IMR-90 (cell line): ENCODE results near the gene PCIF1. TPM values are rescaled to one million over a fixed set of nuclear protein-coding genes. Genes with fewer than 3 reads are reported as not detected.
A peak's percentile ranks its signal among the peaks of the same experiment; 100 is the strongest.

ENCODE experiments used
- ATAC-seq: fragments of 200-7000 bp; cut with Tn5 transposase; 2 replicates; pipeline ENCODE4 v1.9.1; 2020; ENCODE audit warnings: low read depth, mild to moderate bottlenecking, moderate library complexity
- BruUV-seq: library from RNA; stranded (reverse); fragments of 400-500 nt; replicated peaks from 2 replicates; lab custom pipeline; 2021; lab: Mats Ljungman, UMichigan
- CTCF ChIA-PET: fragments of 300-600 bp; formaldehyde crosslinking; extraction: SDS; loops from one replicate; lab custom pipeline; 2021; ENCODE audit warnings: antibody characterized with exemption; lab: Yijun Ruan, JAX
- POLR2A ChIA-PET: fragments of 300-600 bp; sonication (Branson Sonifier 250); formaldehyde crosslinking; loops from one replicate; lab custom pipeline; 2022; ENCODE audit warnings: antibody characterized with exemption; ENCODE audit not compliant: unreplicated experiment; lab: Charles Lee
- DNase-seq: peaks from one replicate; pipeline ENCODE4 v3.0.0; 2013
- H2AFZ ChIP-seq: replicated peaks from 2 replicates; pipeline ENCODE3; 2013; ENCODE audit warnings: low read length, mild to moderate bottlenecking; ENCODE audit not compliant: poor library complexity
- H2AK5ac ChIP-seq: 2 replicates; pipeline ENCODE4 v1.6.1; 2013; ENCODE audit warnings: low read depth, low read length, inconsistent platforms
- H2AK9ac ChIP-seq: replicated peaks from 2 replicates; pipeline ENCODE3; 2013; ENCODE audit warnings: mild to moderate bottlenecking, low read depth, low read length, moderate library complexity; ENCODE audit not compliant: poor library complexity
- H2BK120ac ChIP-seq: 2 replicates; pipeline ENCODE4 v1.6.1; 2013; ENCODE audit warnings: low read depth, low read length, inconsistent platforms
- H2BK15ac ChIP-seq: 3 replicates; pipeline ENCODE4 v1.6.1; 2013; ENCODE audit warnings: low read depth, low read length, inconsistent platforms
- H2BK20ac ChIP-seq: 2 replicates; pipeline ENCODE4 v1.6.1; 2013; ENCODE audit warnings: low read depth, mild to moderate bottlenecking, inconsistent platforms, low read length, moderate library complexity
- H2BK5ac ChIP-seq: 2 replicates; pipeline ENCODE4 v1.6.1; 2013; ENCODE audit warnings: mild to moderate bottlenecking, low read depth, low read length, inconsistent platforms; ENCODE audit not compliant: poor library complexity, severe bottlenecking
- H3K14ac ChIP-seq: replicated peaks from 2 replicates; pipeline ENCODE4 v1.6.1; 2013; ENCODE audit warnings: low read depth, low read length, inconsistent platforms
- H3K18ac ChIP-seq: 2 replicates; pipeline ENCODE4 v1.6.1; 2013; ENCODE audit warnings: low read depth, low read length, control low read depth
- H3K23ac ChIP-seq: 2 replicates; pipeline ENCODE4 v1.6.1; 2013; ENCODE audit warnings: low read depth, low read length, inconsistent platforms
- H3K27ac ChIP-seq: 2 replicates; pipeline ENCODE4 v1.5.1; 2013; ENCODE audit warnings: mild to moderate bottlenecking, control low read depth, low read length; ENCODE audit not compliant: insufficient read depth
- H3K27me3 ChIP-seq: 2 replicates; pipeline ENCODE4 v1.6.1; 2013; ENCODE audit warnings: low read length; ENCODE audit not compliant: control insufficient read depth, insufficient read depth
- H3K36me3 ChIP-seq: 2 replicates; pipeline ENCODE4 v1.6.1; 2013; ENCODE audit warnings: low read length, mixed read lengths; ENCODE audit not compliant: control insufficient read depth, insufficient read depth
- H3K4ac ChIP-seq: 2 replicates; pipeline ENCODE4 v1.6.1; 2013; ENCODE audit warnings: low read depth, low read length, inconsistent platforms
- H3K4me1 ChIP-seq: 2 replicates; pipeline ENCODE4 v1.6.1; 2013; ENCODE audit warnings: low read length, mixed read lengths; ENCODE audit not compliant: control insufficient read depth, insufficient read depth
- H3K4me2 ChIP-seq: 2 replicates; pipeline ENCODE4 v1.6.1; 2013; ENCODE audit warnings: low read depth, mild to moderate bottlenecking, control low read depth, low read length, moderate library complexity
- H3K4me3 ChIP-seq: 2 replicates; pipeline ENCODE4 v1.5.1; 2013; ENCODE audit warnings: low read depth, mild to moderate bottlenecking, control low read depth, low read length, moderate library complexity; ENCODE audit not compliant: insufficient read depth
- H3K56ac ChIP-seq: 2 replicates; pipeline ENCODE4 v1.6.1; 2013; ENCODE audit warnings: low read length, inconsistent platforms; ENCODE audit not compliant: insufficient read depth; ENCODE audit errors: extremely low read depth
- H3K79me1 ChIP-seq, 2 experiments: 2 replicates each; pipeline ENCODE4 v1.6.1; 2013; ENCODE audit warnings: low read length in 2 of 2, inconsistent platforms in 1 of 2, low read depth in 1 of 2
- H3K9ac ChIP-seq: 2 replicates; pipeline ENCODE4 v1.6.1; 2013; ENCODE audit warnings: low read depth, low read length, control low read depth
- H3K9me1 ChIP-seq: 2 replicates; pipeline ENCODE4 v1.6.1; 2013; ENCODE audit warnings: low read length, inconsistent platforms; ENCODE audit not compliant: insufficient read depth
- H3K9me3 ChIP-seq: 2 replicates; pipeline ENCODE4 v1.6.1; 2013; ENCODE audit warnings: low read length; ENCODE audit not compliant: control insufficient read depth, insufficient read depth
- H4K20me1 ChIP-seq: 2 replicates; pipeline ENCODE4 v1.6.1; 2013; ENCODE audit warnings: low read length, inconsistent platforms; ENCODE audit not compliant: insufficient read depth
- H4K5ac ChIP-seq: 2 replicates; pipeline ENCODE4 v1.6.1; 2013; ENCODE audit warnings: mild to moderate bottlenecking, low read depth, low read length, control low read depth
- H4K8ac ChIP-seq, 2 experiments: 2 replicates each; pipeline ENCODE4 v1.6.1; 2013; ENCODE audit warnings: low read depth in 2 of 2, low read length in 2 of 2, control low read depth in 1 of 2, inconsistent platforms in 1 of 2
- H4K91ac ChIP-seq: 2 replicates; pipeline ENCODE4 v1.6.1; 2013; ENCODE audit warnings: low read depth, low read length, inconsistent platforms; ENCODE audit not compliant: insufficient read depth
- BHLHE40 ChIP-seq: fragments of 150-350 bp; IDR thresholded peaks from 2 replicates; pipeline ENCODE4 v1.6.1; 2016; ENCODE audit warnings: mild to moderate bottlenecking, low read depth, low read length
- CEBPB ChIP-seq: IDR thresholded peaks from 2 replicates; pipeline ENCODE4 v1.6.1; 2012; ENCODE audit warnings: low read depth, low read length, improper control_type of control experiment
- CHD1 ChIP-seq: IDR thresholded peaks from 2 replicates; pipeline ENCODE4 v1.6.1; 2012; ENCODE audit warnings: low read depth, low read length, improper control_type of control experiment
- FOS ChIP-seq: fragments of 150-350 bp; IDR thresholded peaks from 2 replicates; pipeline ENCODE4 v1.6.1; 2016; ENCODE audit warnings: low read depth, low read length
- MAZ ChIP-seq: IDR thresholded peaks from 2 replicates; pipeline ENCODE4 v1.6.1; 2012; ENCODE audit warnings: low read depth, mild to moderate bottlenecking, low read length, improper control_type of control experiment, moderate library complexity, borderline replicate concordance
- MXI1 ChIP-seq: IDR thresholded peaks from 2 replicates; pipeline ENCODE4 v1.6.1; 2012; ENCODE audit warnings: low read depth, mild to moderate bottlenecking, low read length, moderate library complexity, borderline replicate concordance
- NFE2L2 ChIP-seq: fragments of 150-350 bp; IDR thresholded peaks from 2 replicates; pipeline ENCODE4 v1.6.1; 2016; ENCODE audit warnings: low read depth, mild to moderate bottlenecking, low read length
- POLR2A ChIP-seq: IDR thresholded peaks from 2 replicates; pipeline ENCODE4 v1.6.1; 2012; ENCODE audit warnings: mild to moderate bottlenecking, low read depth, low read length
- RAD21 ChIP-seq: IDR thresholded peaks from 2 replicates; pipeline ENCODE4 v1.6.1; 2012; ENCODE audit warnings: low read length, improper control_type of control experiment
- RCOR1 ChIP-seq: IDR thresholded peaks from 2 replicates; pipeline ENCODE4 v1.6.1; 2012; ENCODE audit warnings: mild to moderate bottlenecking, low read length, improper control_type of control experiment; ENCODE audit not compliant: insufficient replicate concordance
- RFX5 ChIP-seq: IDR thresholded peaks from 2 replicates; pipeline ENCODE4 v1.8.0; 2012; ENCODE audit warnings: low read depth, mild to moderate bottlenecking, low read length, moderate library complexity
- SMC3 ChIP-seq: fragments of 150-350 bp; IDR thresholded peaks from 2 replicates; pipeline ENCODE4 v1.6.1; 2016; ENCODE audit warnings: low read depth, mild to moderate bottlenecking, antibody characterized with exemption, low read length, moderate library complexity
- WGBS, 2 experiments: methylation state at CpG; one replicate each; pipeline versions ENCODE4 v1.1.5 to v1.1.7; 2013; ENCODE audit warnings: missing lambda C conversion rate in 2 of 2; ENCODE audit not compliant: insufficient read length in 1 of 2; ENCODE audit errors: extremely low coverage in 2 of 2; 5-methylcytosine and 5-hydroxymethylcytosine counted together
- dilution Hi-C: fragments of 300-500 bp; cut with HindIII; formaldehyde crosslinking; loops from one replicate; pipeline ENCODE4 v1.14.3; 2018; ENCODE audit warnings: low sequenced_read_pairs; ENCODE audit not compliant: unreplicated experiment
- in situ Hi-C: fragments of 300-500 bp; cut with MboI; formaldehyde crosslinking; loops from 3 replicates; pipeline ENCODE4 v1.14.3; 2019; ENCODE audit warnings: low sequenced_read_pairs, inconsistent platforms, mixed read lengths
- intact Hi-C: fragments of 100-400 bp; cut with micrococcal nuclease; formaldehyde crosslinking; loops from 2 replicates; pipeline ENCODE4 v1.10.0; 2022
- polyA plus RNA-seq, 3 experiments: library from polyadenylated mRNA; depleted of rRNA; stranded (reverse); fragments of >200 nt; gene quantifications; 2 replicates each; pipeline ENCODE4 v1.2.3, GENCODE V29; 2012; ENCODE audit warnings: low replicate concordance in 1 of 3
- total RNA-seq: library from RNA; depleted of rRNA; stranded (reverse); fragments of >200 nt; gene quantifications from 2 replicates; pipeline ENCODE4 v1.2.3, GENCODE V29; 2012
- TF ChIP-seq, protein P1 (sequence below): fragments of 150-350 bp; IDR thresholded peaks from 2 replicates; pipeline ENCODE4 v1.6.1; 2016; ENCODE audit warnings: low read depth, mild to moderate bottlenecking, low read length, moderate library complexity, borderline replicate concordance
- TF ChIP-seq, protein P2 (sequence below): conservative IDR thresholded peaks from 2 replicates; pipeline ENCODE4 v1.5.1; 2012; ENCODE audit warnings: mild to moderate bottlenecking, low read depth, low read length, improper control_type of control experiment

The PCIF1 gene
- total and polyA plus RNA-seq, 2 of the 4 experiments (the other 2 are of a cell fraction): 5.4 to 18.3 TPM

DNA sequence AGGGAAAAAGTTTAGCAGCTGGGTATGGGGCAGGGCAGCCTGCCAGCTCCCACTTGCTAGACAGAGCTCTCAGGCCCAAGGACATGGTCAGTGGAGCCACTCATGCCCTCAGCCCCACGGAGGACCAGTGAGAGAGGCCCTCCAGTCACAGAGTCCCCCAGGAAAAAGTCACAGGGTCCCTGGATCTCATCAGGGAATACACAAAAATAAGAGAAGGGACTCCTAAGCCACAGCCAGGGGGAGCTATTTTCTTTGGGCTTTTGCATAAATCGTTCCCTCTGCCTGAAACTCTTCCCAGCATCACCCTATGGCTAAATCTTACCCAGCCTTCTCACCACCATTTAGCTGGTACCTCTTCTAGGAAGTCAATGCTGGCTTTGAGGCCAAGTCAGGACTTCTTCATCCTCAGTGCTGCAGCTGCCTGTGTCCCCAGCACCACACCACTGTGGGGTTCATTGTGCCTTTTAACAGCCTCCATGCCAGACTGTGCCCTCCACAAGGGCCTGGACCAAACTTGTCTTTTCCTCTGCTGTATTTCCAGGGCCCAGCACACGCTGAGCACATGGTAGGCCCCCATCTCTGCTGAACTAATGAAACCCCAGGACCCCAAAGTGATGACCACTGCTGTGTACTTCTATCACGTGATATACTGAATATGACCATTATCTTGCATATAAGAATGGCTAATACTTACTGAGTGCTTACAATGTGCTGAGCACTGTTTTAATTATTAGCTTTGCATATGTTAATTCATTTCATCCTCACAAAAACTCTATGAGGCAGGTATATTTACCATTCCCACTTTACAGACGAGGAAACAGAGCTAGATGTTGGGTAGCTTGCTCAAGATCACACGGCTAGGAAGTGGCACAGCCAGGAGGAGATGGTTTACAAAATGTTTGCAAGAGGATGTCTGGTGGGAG lies 35.5 kb downstream of the PCIF1 start:
- Histone ChIP-seq H3K36me3 (peaks cover 35% of the 10 kb centered on the region), H2AFZ (peak overlapping the region; percentile 56), H4K91ac (no peak overlapping the region), H2AK5ac (peak overlapping the region; percentile 90), H3K18ac (no peak overlapping the region), H3K9me3 (no peaks in the 10 kb centered on the region), H3K23ac (peak overlapping the region; percentile 56; the same call in 1 of the 2 replicates), H3K56ac (no peak overlapping the region), H3K27ac (peak overlapping the region; percentile 50; the same call in 1 of the 2 replicates), H3K27me3 (no peaks in the 10 kb centered on the region), H3K4me1 (peaks cover 13% of the 10 kb centered on the region), H3K79me1 (peaks cover 17 to 47% of the 10 kb centered on the region in 2 experiments; a peak in 3 of 4 replicates), H3K4me3 (no peak overlapping the region), H4K20me1 (peaks cover 28% of the 10 kb centered on the region), H2AK9ac (peak overlapping the region; percentile 87), H2BK20ac (no peak overlapping the region), H3K9me1 (peaks cover 17% of the 10 kb centered on the region; the same call in 1 of the 2 replicates), H3K14ac (peak overlapping the region; percentile 60; the same call in 1 of the 2 replicates), H2BK5ac (peak overlapping the region; percentile 54), H2BK15ac (no peak overlapping the region), H3K4ac (peak overlapping the region; percentile 74), H4K5ac (no peak overlapping the region), H3K9ac (peak overlapping the region; percentile 78; the same call in 1 of the 2 replicates), H3K4me2 (peak overlapping the region; percentile 95), H4K8ac (0 out of 4 replicates have a peak overlapping the region, but pooled peaks of 1 of the 2 experiments have one; percentile 33), H2BK120ac (no peak overlapping the region)
- no TSS peak for BruUV-seq
- ATAC-seq (no peak), DNase-seq (peak; percentile 64)
- intact Hi-C loops: loop anchor here (5.0 kb wide), 3 partner anchors 78 to 432 kb away; partner anchors contain the start of genes CTSA, NCOA5 and NEURL2
- dilution Hi-C loops: no loop called here
- POLR2A ChIA-PET: interaction anchor here (0.7 to 1.3 kb wide), 2 partner anchors 9 to 37 kb away, joined by 3 to 8 read pairs; no protein-coding TSS in a partner anchor
- in situ Hi-C loops: no loop called here
- CTCF ChIA-PET: interaction anchor here (0.5 to 3.0 kb wide), 7 partner anchors 10 to 134 kb away, joined by 3 to 13 read pairs (median 3); no protein-coding TSS in a partner anchor
- no CpG with 5 or more reads among the region's 6 CpGs for WGBS, 2 experiments
- no peak for TF ChIP-seq RCOR1
- TF ChIP-seq NFE2L2: no peak
- no peak for TF ChIP-seq MXI1
- TF ChIP-seq MAZ: no peak
- TF ChIP-seq, protein P1, sequence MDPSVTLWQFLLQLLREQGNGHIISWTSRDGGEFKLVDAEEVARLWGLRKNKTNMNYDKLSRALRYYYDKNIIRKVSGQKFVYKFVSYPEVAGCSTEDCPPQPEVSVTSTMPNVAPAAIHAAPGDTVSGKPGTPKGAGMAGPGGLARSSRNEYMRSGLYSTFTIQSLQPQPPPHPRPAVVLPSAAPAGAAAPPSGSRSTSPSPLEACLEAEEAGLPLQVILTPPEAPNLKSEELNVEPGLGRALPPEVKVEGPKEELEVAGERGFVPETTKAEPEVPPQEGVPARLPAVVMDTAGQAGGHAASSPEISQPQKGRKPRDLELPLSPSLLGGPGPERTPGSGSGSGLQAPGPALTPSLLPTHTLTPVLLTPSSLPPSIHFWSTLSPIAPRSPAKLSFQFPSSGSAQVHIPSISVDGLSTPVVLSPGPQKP: no peak
- no peak; the same call in 1 of the 2 replicates for TF ChIP-seq POLR2A
- peak; percentile 39 for TF ChIP-seq RAD21
- TF ChIP-seq, protein P2, sequence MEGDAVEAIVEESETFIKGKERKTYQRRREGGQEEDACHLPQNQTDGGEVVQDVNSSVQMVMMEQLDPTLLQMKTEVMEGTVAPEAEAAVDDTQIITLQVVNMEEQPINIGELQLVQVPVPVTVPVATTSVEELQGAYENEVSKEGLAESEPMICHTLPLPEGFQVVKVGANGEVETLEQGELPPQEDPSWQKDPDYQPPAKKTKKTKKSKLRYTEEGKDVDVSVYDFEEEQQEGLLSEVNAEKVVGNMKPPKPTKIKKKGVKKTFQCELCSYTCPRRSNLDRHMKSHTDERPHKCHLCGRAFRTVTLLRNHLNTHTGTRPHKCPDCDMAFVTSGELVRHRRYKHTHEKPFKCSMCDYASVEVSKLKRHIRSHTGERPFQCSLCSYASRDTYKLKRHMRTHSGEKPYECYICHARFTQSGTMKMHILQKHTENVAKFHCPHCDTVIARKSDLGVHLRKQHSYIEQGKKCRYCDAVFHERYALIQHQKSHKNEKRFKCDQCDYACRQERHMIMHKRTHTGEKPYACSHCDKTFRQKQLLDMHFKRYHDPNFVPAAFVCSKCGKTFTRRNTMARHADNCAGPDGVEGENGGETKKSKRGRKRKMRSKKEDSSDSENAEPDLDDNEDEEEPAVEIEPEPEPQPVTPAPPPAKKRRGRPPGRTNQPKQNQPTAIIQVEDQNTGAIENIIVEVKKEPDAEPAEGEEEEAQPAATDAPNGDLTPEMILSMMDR: peak; percentile 67
- no peak for TF ChIP-seq FOS
- TF ChIP-seq RFX5: no peak
- TF ChIP-seq BHLHE40: no peak
- peak; percentile 34; the same call in 1 of the 2 replicates for TF ChIP-seq SMC3
- TF ChIP-seq CHD1: no peak
- TF ChIP-seq CEBPB: no peak
